Ramos (cell line): ENCODE measurements around the gene DHRS7C.

Source experiments
- in situ Hi-C: fragments of 300-500 bp; cut with MboI; formaldehyde crosslinking; loops from one replicate; pipeline ENCODE4 v1.14.3; 2022; ENCODE audit warnings: low sequenced_read_pairs; ENCODE audit not compliant: unreplicated experiment

The DHRS7C gene

DNA sequence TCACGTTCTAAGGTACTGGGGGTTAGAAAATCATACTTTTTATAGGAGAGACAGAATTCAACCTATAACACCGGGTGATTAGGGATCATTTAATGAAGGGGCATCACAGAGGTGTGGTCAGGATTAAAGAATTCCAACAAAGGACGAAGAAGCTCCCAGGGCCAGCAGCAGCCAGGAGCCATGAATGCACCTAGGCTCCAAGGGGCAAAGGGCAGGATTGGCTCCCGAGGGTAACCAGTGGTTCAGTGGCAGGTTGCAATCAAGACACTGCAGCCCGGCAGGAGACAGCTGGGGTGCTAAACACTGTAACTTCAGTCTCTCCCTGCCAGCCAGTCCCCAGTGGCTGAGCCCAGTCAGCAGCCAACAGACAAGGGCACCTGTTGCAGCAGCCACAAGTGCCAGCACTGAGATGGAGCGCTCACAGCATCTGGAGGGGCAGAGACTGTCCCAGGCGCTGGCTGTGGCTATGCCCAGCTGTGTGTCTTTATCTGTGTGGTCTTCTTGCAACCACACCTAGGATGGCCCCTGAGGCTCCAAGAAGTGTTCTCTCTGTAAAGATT lies 23.9 kb downstream of the DHRS7C start:
- in situ Hi-C loops = no loop called here

- in situ Hi-C loops = no loop called here
Observed at GRCh38 chr17:9766970-9767369, 24.4 kb downstream of the DHRS7C start.

DNA sequence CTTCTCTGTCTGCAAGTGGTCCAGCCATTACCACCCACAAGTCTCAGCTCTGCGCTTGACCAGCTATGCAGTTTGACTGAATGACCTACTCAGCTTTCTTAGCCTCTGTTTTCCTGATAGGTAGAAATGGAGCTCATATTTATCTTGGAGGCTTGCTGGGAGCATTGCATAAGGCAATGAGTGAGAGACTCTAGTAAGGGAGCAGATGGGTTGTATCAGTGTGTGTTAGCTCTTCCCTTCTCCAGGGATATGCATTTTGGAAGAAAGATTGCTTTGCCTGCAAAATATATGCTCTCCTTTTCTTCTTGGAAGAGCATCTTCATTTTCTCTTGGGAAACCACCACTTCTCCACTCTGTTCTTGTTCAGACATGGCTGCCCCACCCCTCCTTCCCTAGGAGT lies 26.1 kb downstream of the DHRS7C start:
- in situ Hi-C loops = no loop called here

GRCh38 chr17:9763643-9764042 lies 27.7 kb downstream of the DHRS7C start:
- in situ Hi-C loops = no loop called here

- in situ Hi-C loops = no loop called here
Observed at GRCh38 chr17:9760266-9760665, 31.1 kb downstream of the DHRS7C start.

DNA sequence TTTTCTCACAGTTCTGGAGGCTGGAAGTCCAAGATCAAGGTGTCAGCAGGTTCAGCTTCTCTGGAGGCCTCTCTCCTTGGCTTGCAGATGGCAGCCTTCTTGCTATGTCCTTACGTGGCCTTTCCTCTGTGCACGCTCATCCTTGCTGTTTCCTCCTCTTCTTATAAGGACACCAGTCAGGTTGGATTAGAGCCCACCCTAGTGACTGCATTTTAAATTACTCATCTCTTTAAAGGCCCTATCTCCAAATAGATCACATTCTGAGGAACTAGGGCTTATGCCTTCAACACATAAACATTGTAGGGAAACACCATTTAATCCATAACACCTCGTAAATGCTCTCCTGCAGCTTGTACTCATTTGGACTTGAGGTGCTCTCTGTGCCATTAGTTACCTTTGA lies 36.3 kb downstream of the DHRS7C start:
- in situ Hi-C loops = no loop called here

GRCh38 chr17:9750524-9750923 lies 40.9 kb downstream of the DHRS7C start:
- in situ Hi-C loops = no loop called here

- in situ Hi-C loops = no loop called here
Observed at GRCh38 chr17:9729735-9730420, 61.5 kb downstream of the DHRS7C start.

- in situ Hi-C loops = no loop called here
Observed at GRCh38 chr17:9729034-9729650, 62.2 kb downstream of the DHRS7C start.

DNA sequence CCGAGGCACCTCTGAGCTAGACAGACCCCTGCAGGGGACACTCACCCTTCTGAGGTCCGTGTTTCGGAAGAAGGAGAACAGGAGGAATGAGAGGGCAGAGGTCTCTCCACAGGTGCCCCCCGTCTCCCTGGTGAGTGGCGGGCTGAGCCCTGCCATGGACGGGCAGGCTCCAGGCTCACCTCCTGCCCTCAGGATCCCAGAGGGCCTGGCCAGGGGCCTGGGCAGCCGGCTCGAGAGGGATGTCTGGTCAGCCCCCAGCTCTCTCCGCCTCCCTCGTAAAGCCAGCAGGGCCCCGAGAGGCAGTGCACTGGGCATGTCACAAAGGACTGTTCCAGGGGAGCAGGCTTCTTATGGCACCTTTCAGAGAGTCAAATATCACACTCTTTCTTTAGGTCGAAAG lies 62.8 kb downstream of the DHRS7C start:
- in situ Hi-C loops = no loop called here

DNA sequence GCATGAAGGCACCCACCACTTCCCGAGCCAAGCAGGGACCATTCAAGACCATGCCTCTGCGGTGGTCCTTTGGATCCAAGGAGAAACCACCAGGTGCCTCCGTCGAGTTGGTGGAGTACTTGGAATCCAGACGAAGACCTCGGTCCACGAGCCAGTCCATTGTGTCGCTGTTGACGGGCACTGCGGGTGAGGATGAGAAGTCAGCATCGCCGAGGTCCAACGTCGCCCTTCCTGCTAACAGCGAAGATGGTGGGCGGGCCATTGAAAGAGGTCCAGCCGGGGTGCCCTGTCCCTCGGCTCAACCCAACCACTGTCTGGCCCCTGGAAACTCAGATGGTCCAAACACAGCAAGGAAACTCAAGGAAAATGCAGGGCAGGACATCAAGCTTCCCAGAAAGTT lies 63.4 kb downstream of the DHRS7C start:
- in situ Hi-C loops = no loop called here

DNA sequence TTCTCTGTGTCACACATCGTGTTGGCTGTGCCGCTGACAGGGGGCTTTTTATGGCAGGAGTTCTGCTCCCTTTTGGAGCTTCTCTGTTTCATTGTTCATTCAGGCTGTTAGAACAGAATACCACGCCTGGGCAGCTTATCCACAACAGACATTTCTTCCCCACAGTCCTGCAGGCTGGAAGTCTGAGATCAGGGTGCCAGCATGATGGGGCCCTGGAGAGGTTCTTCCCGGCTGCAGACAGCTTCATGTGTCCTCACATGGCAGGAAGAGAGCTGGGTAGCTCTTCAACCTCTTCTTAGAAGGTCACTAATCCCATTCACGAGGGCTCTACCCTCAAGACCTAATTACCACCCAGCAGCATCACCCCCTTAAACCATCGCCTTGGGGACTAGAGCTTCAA lies 65.1 kb downstream of the DHRS7C start:
- in situ Hi-C loops = no loop called here

DNA sequence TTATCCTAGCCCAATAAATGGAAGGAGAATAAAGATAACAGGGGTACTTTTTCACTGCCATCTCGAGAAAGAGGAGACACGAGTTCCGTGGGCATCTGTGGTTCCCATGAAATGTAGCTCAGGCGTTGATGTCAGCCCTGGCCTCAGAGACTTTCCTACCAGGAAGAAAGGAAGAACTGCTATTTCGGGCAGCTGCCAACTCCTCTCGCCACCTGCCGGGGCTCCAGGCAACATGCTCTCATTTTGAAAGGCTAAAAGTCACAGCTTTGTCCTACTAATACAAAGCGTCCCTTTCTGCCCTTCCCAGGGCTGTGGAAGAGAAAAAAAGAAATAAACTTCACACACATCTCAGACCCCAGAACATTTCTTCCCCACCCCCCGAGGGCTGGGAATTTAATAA lies 65.8 kb downstream of the DHRS7C start:
- in situ Hi-C loops = no loop called here
